Mesothelial cell of epicardium (in vitro differentiated cells): ENCODE data around the gene GPR39. TPM values are rescaled to one million over a fixed set of nuclear protein-coding genes. Genes with fewer than 3 reads are reported as not detected.

Source experiments
- DNase-seq, 2 experiments: peaks; one replicate each; pipeline ENCODE4 v3.0.0; 2021; ENCODE audit warnings: low spot score in 2 of 2; ENCODE audit not compliant: unreplicated experiment in 2 of 2
- H3K27ac Mint-ChIP-seq: 2 replicates; pipeline ENCODE4 v1.8.0; 2021; ENCODE audit warnings: mixed read lengths
- H3K27me3 Mint-ChIP-seq: 2 replicates; pipeline ENCODE4 v1.8.0; 2021; ENCODE audit warnings: low read depth, mixed read lengths
- H3K36me3 Mint-ChIP-seq: 2 replicates; pipeline ENCODE4 v1.8.0; 2021; ENCODE audit warnings: mixed read lengths
- H3K4me1 Mint-ChIP-seq: 2 replicates; pipeline ENCODE4 v1.8.0; 2021; ENCODE audit warnings: mixed read lengths
- H3K4me3 Mint-ChIP-seq: 2 replicates; pipeline ENCODE4 v1.8.0; 2021; ENCODE audit warnings: mild to moderate bottlenecking, moderate library complexity, mixed read lengths
- H3K9me3 Mint-ChIP-seq: 2 replicates; pipeline ENCODE4 v1.8.0; 2021; ENCODE audit warnings: mixed read lengths
- CTCF ChIP-seq: fragments of 200-600 bp; sonication (generic); IDR thresholded peaks from one replicate; pipeline ENCODE4 v1.5.0; 2021; ENCODE audit warnings: antibody characterized with exemption; ENCODE audit not compliant: unreplicated experiment
- total RNA-seq: library from RNA; stranded (reverse); gene quantifications from 3 replicates; pipeline ENCODE4 v1.2.1, GENCODE V29; 2021

The GPR39 gene
- total RNA-seq, 1 donor from 2014 or later: 0.31 TPM

- DNase-seq: no peak
- no peak overlapping the region for H3K27ac Mint-ChIP-seq
- H3K4me1 Mint-ChIP-seq: peaks cover 8% of the 10 kb centered on the region
- no peaks in the 10 kb centered on the region for H3K9me3 Mint-ChIP-seq
- H3K36me3 Mint-ChIP-seq: no peaks in the 10 kb centered on the region
- peaks cover 29% of the 10 kb centered on the region for H3K27me3 Mint-ChIP-seq
- H3K4me3 Mint-ChIP-seq: no peak overlapping the region
- no peak for TF ChIP-seq CTCF
Observed at GRCh38 chr2:132609101-132609890, 192.7 kb downstream of the GPR39 start.

GRCh38 chr2:132611719-132612118 lies 195.1 kb downstream of the GPR39 start:
- DNase-seq: no peak

GRCh38 chr2:132615329-132616085 lies 198.9 kb downstream of the GPR39 start:
- Mint-ChIP-seq H3K27ac (no peak overlapping the region), H3K27me3 (peaks cover 8% of the 10 kb centered on the region)
- no peak for TF ChIP-seq CTCF

More at GRCh38 chr2:132611719-132612118, 195.1 kb downstream of the GPR39 start:
- no peak overlapping the region for H3K4me3 Mint-ChIP-seq
- H3K27ac Mint-ChIP-seq: no peak overlapping the region
- H3K9me3 Mint-ChIP-seq: no peaks in the 10 kb centered on the region
- no peaks in the 10 kb centered on the region for H3K36me3 Mint-ChIP-seq
- H3K27me3 Mint-ChIP-seq: peaks cover 11% of the 10 kb centered on the region
- no peak for TF ChIP-seq CTCF
- peaks cover 8% of the 10 kb centered on the region for H3K4me1 Mint-ChIP-seq

GRCh38 chr2:132617989-132618388 lies 201.4 kb downstream of the GPR39 start:
- Mint-ChIP-seq H3K4me3 (no peak overlapping the region), H3K36me3 (no peaks in the 10 kb centered on the region), H3K27ac (no peak overlapping the region), H3K27me3 (peaks cover 3% of the 10 kb centered on the region), H3K9me3 (no peaks in the 10 kb centered on the region), H3K4me1 (peaks cover 4% of the 10 kb centered on the region)
- no peak for TF ChIP-seq CTCF
- no peak for DNase-seq

More at GRCh38 chr2:132615329-132616085, 198.9 kb downstream of the GPR39 start:
- H3K36me3 Mint-ChIP-seq: no peaks in the 10 kb centered on the region
- H3K9me3 Mint-ChIP-seq: no peaks in the 10 kb centered on the region
- DNase-seq: no peak
- H3K4me3 Mint-ChIP-seq: no peak overlapping the region
- peaks cover 4% of the 10 kb centered on the region for H3K4me1 Mint-ChIP-seq

- H3K4me1 Mint-ChIP-seq: peaks cover 4% of the 10 kb centered on the region
- TF ChIP-seq CTCF: no peak
- H3K27ac Mint-ChIP-seq: no peak overlapping the region
- DNase-seq: no peak
- peaks cover 9% of the 10 kb centered on the region for H3K27me3 Mint-ChIP-seq
- H3K4me3 Mint-ChIP-seq: no peak overlapping the region
- H3K9me3 Mint-ChIP-seq: no peaks in the 10 kb centered on the region
- no peaks in the 10 kb centered on the region for H3K36me3 Mint-ChIP-seq
Observed at GRCh38 chr2:132618734-132619133, 202.1 kb downstream of the GPR39 start.
